ENCODE measurements around the gene HSD3B1. TPM values are rescaled to one million over a fixed set of nuclear protein-coding genes. Genes with fewer than 3 reads are reported as not detected.

HSD3B1 gene
- not detected for total RNA-seq
- polyA plus RNA-seq: 10 to 100 TPM in 1 of 2 donors, under 1 TPM in 1; 0.06 to 69.2 TPM
- long read RNA-seq, donor 1: 0 reads
- long read RNA-seq, donor 2: 0 reads
- long read RNA-seq, donor 3: 0 reads

GRCh38 chr1:119506941-119507340 lies at the start of gene HSD3B1:
Gene HSD3B1, plus strand, starts transcription at chr1:119507210. Its CDS starts 267 bp downstream, at chr1:119507477.
- H3K27ac ChIP-seq: no peak within 1 kb of the TSS
- TF ChIP-seq CTCF (IDR thresholded peaks at IDR 0.05): no peak
- TF ChIP-seq POLR2A (IDR thresholded peaks at IDR 0.05): no peak
- TF ChIP-seq EP300 (IDR thresholded peaks at IDR 0.05): no peak
- WGBS, 3 donors: 84 to 96% (median 89%) methylated on average over 1 of the region's 1 CpG
- H3K4me1 ChIP-seq (ENCODE audit: insufficient read depth): no peaks in the 10 kb centered on the region
- H3K4me3 ChIP-seq: no peak within 1 kb of the TSS
- DNase-seq: no peak
- H3K9me3 ChIP-seq: no peaks in the 10 kb centered on the region
- no peaks in the 10 kb centered on the region for H3K27me3 ChIP-seq
- H3K36me3 ChIP-seq: no peaks in the 10 kb centered on the region
- intact Hi-C loops (cut with DNase I): no loop called here

DNA sequence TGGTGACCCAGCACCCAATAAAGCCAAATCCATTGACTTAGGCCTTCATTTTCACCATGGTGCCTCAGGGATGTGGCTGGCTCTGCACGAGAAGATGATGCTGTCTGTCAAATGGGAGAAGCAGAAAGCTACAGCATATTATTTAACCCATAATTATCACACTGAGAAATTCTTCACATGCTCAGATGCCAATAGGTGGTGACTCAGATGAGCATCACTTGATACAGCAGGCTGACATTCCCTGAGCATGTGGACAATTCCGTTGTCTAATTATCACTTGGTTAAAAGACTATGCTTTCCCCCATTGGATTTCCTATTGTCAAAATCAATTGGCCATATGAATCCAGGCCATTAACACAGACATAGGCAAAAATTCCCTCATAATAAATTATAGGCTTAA lies 44.0 kb upstream of the HSD3B1 start:
- Histone ChIP-seq H3K27me3 (no peaks in the 10 kb centered on the region), H3K4me3 (no peak overlapping the region), H3K4me1 (ENCODE audit: insufficient read depth) (no peaks in the 10 kb centered on the region), H3K36me3 (no peaks in the 10 kb centered on the region), H3K9me3 (no peaks in the 10 kb centered on the region), H3K27ac (no peak overlapping the region)
- intact Hi-C loops (cut with DNase I): no loop called here
- WGBS, 3 donors: 85 to 99% (median 95%) methylated on average over 2 of the region's 2 CpGs
- DNase-seq: no peak
- no peak for TF ChIP-seq POLR2A (IDR thresholded peaks at IDR 0.05)
- TF ChIP-seq EP300 (IDR thresholded peaks at IDR 0.05): no peak
- TF ChIP-seq CTCF (IDR thresholded peaks at IDR 0.05): no peak

DNA sequence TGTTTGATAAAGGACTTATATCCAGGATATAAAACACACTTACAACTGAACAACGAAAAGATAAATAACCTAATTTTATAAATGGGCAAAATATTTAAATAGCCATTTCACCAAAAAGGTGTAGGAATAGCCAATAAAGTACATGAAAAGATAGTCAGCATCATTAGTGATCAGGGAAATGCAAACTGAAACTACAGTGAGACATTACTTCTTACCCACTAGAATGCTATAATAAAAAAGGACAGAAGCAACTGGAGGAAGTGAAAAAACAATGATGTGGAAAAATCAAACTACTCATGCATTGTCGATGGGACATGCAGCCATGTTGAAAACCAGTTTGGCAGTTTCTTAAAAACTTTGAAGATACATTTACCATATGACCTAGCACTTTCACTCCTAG lies 43.4 kb upstream of the HSD3B1 start:
- Histone ChIP-seq H3K9me3 (no peaks in the 10 kb centered on the region), H3K36me3 (no peaks in the 10 kb centered on the region), H3K27me3 (no peaks in the 10 kb centered on the region), H3K27ac (no peak overlapping the region), H3K4me1 (ENCODE audit: insufficient read depth) (no peaks in the 10 kb centered on the region), H3K4me3 (no peak overlapping the region)
- intact Hi-C loops (cut with DNase I): no loop called here
- WGBS, 3 donors: 86 to 90% (median 87%) methylated on average over 2 of the region's 2 CpGs
- TF ChIP-seq POLR2A (IDR thresholded peaks at IDR 0.05) (no peak), EP300 (IDR thresholded peaks at IDR 0.05) (no peak), CTCF (IDR thresholded peaks at IDR 0.05) (no peak)
- DNase-seq: no peak

DNA sequence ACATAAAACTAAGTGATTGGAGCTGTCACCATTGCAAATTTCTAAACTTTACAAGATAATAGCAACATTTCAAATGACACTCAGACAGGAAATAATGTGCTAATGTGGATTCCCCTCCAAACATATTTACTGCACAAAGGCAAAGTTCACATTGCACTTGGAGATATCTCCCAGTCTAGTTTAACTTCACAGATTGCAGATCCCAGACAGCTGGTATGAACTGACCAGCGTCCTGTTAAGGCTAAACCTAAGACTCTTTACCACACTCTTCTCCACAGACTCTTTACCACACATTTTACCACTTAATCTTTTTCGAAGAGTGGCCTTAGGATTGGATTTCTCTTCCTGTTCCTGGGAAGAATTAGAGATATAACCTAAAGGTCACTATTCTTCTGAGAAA lies 40.6 kb upstream of the HSD3B1 start:
- WGBS, 3 donors: 65 to 78% (median 72%) methylated on average over 2 of the region's 2 CpGs
- no peaks in the 10 kb centered on the region for H3K9me3 ChIP-seq
- no peak for DNase-seq
- no peaks in the 10 kb centered on the region for H3K4me1 ChIP-seq (ENCODE audit: insufficient read depth)
- H3K27me3 ChIP-seq: no peaks in the 10 kb centered on the region
- intact Hi-C loops (cut with DNase I): no loop called here
- TF ChIP-seq CTCF (IDR thresholded peaks at IDR 0.05) (no peak), POLR2A (IDR thresholded peaks at IDR 0.05) (no peak), EP300 (IDR thresholded peaks at IDR 0.05) (no peak)
- H3K4me3 ChIP-seq: no peak overlapping the region
- H3K36me3 ChIP-seq: no peaks in the 10 kb centered on the region
- no peak overlapping the region for H3K27ac ChIP-seq
